Activated CD4-positive, alpha-beta T cell treated with anti-CD3 and anti-CD28 coated beads, Interleukin-10, Interleukin-2, amounts not matched to agents 100 ng/mL and 50 ng/mL, durations not matched to agents 16 hours and 8 hours (primary cell): ENCODE measurements around the gene SMYD3.

Source experiments
- DNase-seq: peaks from one replicate; pipeline ENCODE4 v3.0.0-alpha.2; 2020

SMYD3 gene

GRCh38 chr1:246302711-246303317 is 204.3 kb downstream of the SMYD3 start:
- DNase-seq = no peak

- DNase-seq = no peak
Measured at GRCh38 chr1:246302251-246302625, 204.8 kb downstream of the SMYD3 start.

GRCh38 chr1:246301553-246302250 is 205.4 kb downstream of the SMYD3 start:
- no peak for DNase-seq

- DNase-seq = no peak
Measured at GRCh38 chr1:246300626-246301549, 206.2 kb downstream of the SMYD3 start.

- DNase-seq = no peak
Measured at GRCh38 chr1:246297279-246298265, 209.5 kb downstream of the SMYD3 start.

- DNase-seq = no peak
Measured at GRCh38 chr1:246295968-246296367, 211.1 kb downstream of the SMYD3 start.

GRCh38 chr1:246295340-246295739 is 211.7 kb downstream of the SMYD3 start:
- no peak for DNase-seq

GRCh38 chr1:246294263-246294662 is 212.8 kb downstream of the SMYD3 start:
- DNase-seq = no peak

GRCh38 chr1:246293366-246294121 is 213.5 kb downstream of the SMYD3 start:
- DNase-seq = no peak

GRCh38 chr1:246292571-246292970 is 214.5 kb downstream of the SMYD3 start:
- DNase-seq = no peak

GRCh38 chr1:246291127-246291526 is 216.0 kb downstream of the SMYD3 start:
- no peak for DNase-seq

- no peak for DNase-seq
Measured at GRCh38 chr1:246283771-246284410, 223.2 kb downstream of the SMYD3 start.

GRCh38 chr1:246281639-246282038 is 225.4 kb downstream of the SMYD3 start:
- no peak for DNase-seq

- DNase-seq = no peak
Measured at GRCh38 chr1:246281195-246281594, 225.9 kb downstream of the SMYD3 start.

- DNase-seq = no peak
Measured at GRCh38 chr1:246280551-246280950, 226.5 kb downstream of the SMYD3 start.

GRCh38 chr1:246279402-246279801 is 227.7 kb downstream of the SMYD3 start:
- no peak for DNase-seq

- DNase-seq = no peak
Measured at GRCh38 chr1:246278371-246278770, 228.7 kb downstream of the SMYD3 start.

GRCh38 chr1:246275036-246275435 is 232.0 kb downstream of the SMYD3 start:
- no peak for DNase-seq

GRCh38 chr1:246274186-246274585 is 232.9 kb downstream of the SMYD3 start:
- DNase-seq = no peak

GRCh38 chr1:246271516-246271915 is 235.6 kb downstream of the SMYD3 start:
- no peak for DNase-seq

- DNase-seq = no peak
Measured at GRCh38 chr1:246270236-246270635, 236.8 kb downstream of the SMYD3 start.
